GM23338 (cell line): ENCODE results near the gene ZNF860. TPM values are rescaled to one million over a fixed set of nuclear protein-coding genes. Genes with fewer than 3 reads are reported as not detected.
A peak's percentile ranks its signal among the peaks of the same experiment; 100 is the strongest.

Experiments used
- ATAC-seq: fragments of 200-7000 bp; cut with Tn5 transposase; 3 replicates; pipeline ENCODE4 v1.9.1; 2020
- DNase-seq: peaks from one replicate; pipeline ENCODE4 v3.0.0-alpha.2; 2015; ENCODE audit warnings: low spot score
- H2AFZ ChIP-seq: fragments of 200-600 bp; sonication (generic); 2 replicates; pipeline ENCODE4 v1.8.0; 2016; ENCODE audit warnings: antibody characterized with exemption, mild to moderate bottlenecking, moderate library complexity
- H3F3A ChIP-seq: fragments of 200-600 bp; sonication (generic); replicated peaks from 2 replicates; pipeline ENCODE4 v1.8.0; 2017; ENCODE audit warnings: antibody characterized with exemption, mixed run types, low read depth
- H3K27ac ChIP-seq: fragments of 200-600 bp; sonication (generic); 2 replicates; pipeline ENCODE4 v1.6.1; 2016; ENCODE audit warnings: low read depth
- H3K27me3 ChIP-seq: fragments of 200-600 bp; sonication (generic); 2 replicates; pipeline ENCODE4 v1.8.0; 2016; ENCODE audit warnings: mild to moderate bottlenecking, mixed run types, moderate library complexity; ENCODE audit not compliant: insufficient read depth
- H3K36me3 ChIP-seq: fragments of 200-600 bp; sonication (generic); 2 replicates; pipeline ENCODE4 v1.8.0; 2016; ENCODE audit warnings: mild to moderate bottlenecking; ENCODE audit not compliant: insufficient read depth
- H3K4me1 ChIP-seq: fragments of 200-600 bp; sonication (generic); 2 replicates; pipeline ENCODE4 v1.8.0; 2016; ENCODE audit warnings: mild to moderate bottlenecking, moderate library complexity; ENCODE audit not compliant: insufficient read depth
- H3K4me2 ChIP-seq: fragments of 200-600 bp; sonication (generic); 2 replicates; pipeline ENCODE4 v1.7.1; 2017; ENCODE audit warnings: mixed run types
- H3K4me3 ChIP-seq: fragments of 200-600 bp; sonication (generic); 2 replicates; pipeline ENCODE4 v1.6.1; 2016; ENCODE audit warnings: mixed run types
- H3K79me2 ChIP-seq: fragments of 200-600 bp; sonication (generic); replicated peaks from 2 replicates; pipeline ENCODE4 v1.8.0; 2017; ENCODE audit warnings: mild to moderate bottlenecking; ENCODE audit not compliant: insufficient read depth
- H3K9me2 ChIP-seq: fragments of 200-600 bp; sonication (generic); 2 replicates; pipeline ENCODE4 v1.8.0; 2017; ENCODE audit not compliant: insufficient read depth
- H4K20me1 ChIP-seq: fragments of 200-600 bp; sonication (generic); replicated peaks from 2 replicates; pipeline ENCODE4 v1.8.0; 2017; ENCODE audit warnings: mild to moderate bottlenecking; ENCODE audit not compliant: insufficient read depth
- H3K27ac Mint-ChIP-seq: 2 replicates; pipeline ENCODE4 v1.8.0; 2020; ENCODE audit warnings: inconsistent platforms, mild to moderate bottlenecking, moderate library complexity, mixed read lengths
- H3K27me3 Mint-ChIP-seq: 3 replicates; pipeline ENCODE4 v1.8.0; 2022; ENCODE audit warnings: low read depth, mild to moderate bottlenecking, moderate library complexity, mixed read lengths, inconsistent platforms; ENCODE audit not compliant: insufficient read depth, poor library complexity
- H3K36me3 Mint-ChIP-seq: 3 replicates; pipeline ENCODE4 v1.8.0; 2021; ENCODE audit warnings: low read depth, mild to moderate bottlenecking, inconsistent platforms, moderate library complexity, mixed read lengths
- H3K4me1 Mint-ChIP-seq: 3 replicates; pipeline ENCODE4 v1.8.0; 2020; ENCODE audit warnings: mild to moderate bottlenecking, inconsistent platforms, mixed read lengths
- H3K4me3 Mint-ChIP-seq: 3 replicates; pipeline ENCODE4 v1.8.0; 2021; ENCODE audit warnings: moderate library complexity, mild to moderate bottlenecking, inconsistent platforms, mixed read lengths
- H3K9me3 Mint-ChIP-seq: 3 replicates; pipeline ENCODE4 v1.8.0; 2020; ENCODE audit warnings: moderate library complexity, mild to moderate bottlenecking, inconsistent platforms, mixed read lengths
- CREB1 ChIP-seq: fragments of 250-450 bp; sonication (Bioruptor Pico); IDR thresholded peaks from 2 replicates; pipeline ENCODE4 v1.5.0; 2020; ENCODE audit warnings: low read depth, mild to moderate bottlenecking, moderate library complexity
- CTCF ChIP-seq, 2 experiments: fragments of 200-600 bp in 1 of 2; sonication (generic) in 1 of 2; conservative IDR thresholded peaks; 2 replicates each; pipeline versions ENCODE4 v1.5.1 to v1.6.1; 2016 to 2017; ENCODE audit warnings: antibody characterized with exemption in 2 of 2, low read depth in 2 of 2, mild to moderate bottlenecking in 2 of 2, moderate library complexity in 1 of 2
- EZH2phosphoT487 ChIP-seq: fragments of 200-600 bp; sonication (generic); IDR thresholded peaks from one replicate; pipeline ENCODE4 v1.8.1; 2018; ENCODE audit warnings: antibody characterized with exemption; ENCODE audit not compliant: unreplicated experiment
- JUNB ChIP-seq: IDR thresholded peaks from one replicate; pipeline ENCODE4 v1.6.1; 2016; ENCODE audit warnings: antibody characterized with exemption; ENCODE audit not compliant: unreplicated experiment
- NANOG ChIP-seq: IDR thresholded peaks from 2 replicates; pipeline ENCODE4 v1.6.1; 2016; ENCODE audit warnings: antibody characterized with exemption, borderline replicate concordance
- POLR2AphosphoS5 ChIP-seq: IDR thresholded peaks from 2 replicates; pipeline ENCODE4 v1.6.1; 2016; ENCODE audit warnings: antibody characterized with exemption, low read depth
- REST ChIP-seq: IDR thresholded peaks from one replicate; pipeline ENCODE4 v1.6.1; 2018; ENCODE audit warnings: antibody characterized with exemption; ENCODE audit not compliant: unreplicated experiment
- ZNF114 ChIP-seq: fragments of 250-450 bp; sonication (Bioruptor Pico); IDR thresholded peaks from 2 replicates; pipeline ENCODE4 v1.5.0; 2020; ENCODE audit warnings: mild to moderate bottlenecking, moderate library complexity
- ZNF331 ChIP-seq: fragments of 250-450 bp; sonication (Bioruptor Pico); IDR thresholded peaks from 2 replicates; pipeline ENCODE4 v1.5.0; 2020; ENCODE audit warnings: low read depth, mild to moderate bottlenecking, moderate library complexity
- ZNF462 ChIP-seq: fragments of 250-450 bp; sonication (Bioruptor Pico); IDR thresholded peaks from 2 replicates; pipeline ENCODE4 v1.5.0; 2020; ENCODE audit warnings: mild to moderate bottlenecking, moderate library complexity
- polyA plus RNA-seq: library from polyadenylated mRNA; unstranded; fragments of >200 nt; fragmentation: Nextera tagmentation; extraction: Ambion mirVana; gene quantifications from 2 replicates; pipeline ENCODE4 v1.2.1, GENCODE V29; 2016
- total RNA-seq: library from RNA; depleted of rRNA; stranded (reverse); fragments of >200 nt; shearing (Covaris generic); gene quantifications from 2 replicates; pipeline ENCODE4 v1.2.3, GENCODE V29; 2014

Gene ZNF860
- total and polyA plus RNA-seq, 2 experiments from 2014 or later: 5.2 to 12.4 TPM

GRCh38 chr3:31934018-31934417 is 47.5 kb upstream of the ZNF860 start (continued):
- no peak for TF ChIP-seq ZNF462
- no peak for TF ChIP-seq POLR2AphosphoS5
- TF ChIP-seq CREB1 (CRISPR knock-in tag): no peak
- TF ChIP-seq EZH2phosphoT487: no peak
- TF ChIP-seq REST: no peak

GRCh38 chr3:31934866-31935265 is 46.7 kb upstream of the ZNF860 start:
- Histone ChIP-seq H4K20me1 (no peaks in the 10 kb centered on the region), H3K79me2 (peaks cover 97% of the 10 kb centered on the region), H3K4me3 (no peak overlapping the region), H3K27ac (peak overlapping the region; percentile 72), H3K4me2 (peak overlapping the region; percentile 53; the same call in 1 of the 2 replicates), H2AFZ (no peak overlapping the region), H3K4me1 (peaks cover 43% of the 10 kb centered on the region), H3F3A (0 out of 2 replicates have a peak, but pooled peaks cover 3% of the 10 kb centered on the region), H3K27me3 (no peaks in the 10 kb centered on the region), H3K9me2 (peaks cover 10% of the 10 kb centered on the region; the same call in 1 of the 2 replicates), H3K36me3 (no peaks in the 10 kb centered on the region)
- ATAC-seq: peak; percentile 46
- H3K36me3 Mint-ChIP-seq: no peaks in the 10 kb centered on the region; the same call in 2 of the 3 replicates
- no peak overlapping the region for H3K4me3 Mint-ChIP-seq
- peaks cover 5% of the 10 kb centered on the region for H3K27me3 Mint-ChIP-seq
- H3K9me3 Mint-ChIP-seq: no peaks in the 10 kb centered on the region
- H3K27ac Mint-ChIP-seq: peak overlapping the region; percentile 61; the same call in 1 of the 2 replicates
- DNase-seq: peak; percentile 58
- H3K4me1 Mint-ChIP-seq: peaks cover 38% of the 10 kb centered on the region
- TF ChIP-seq CTCF (conservative IDR thresholded peaks at IDR 0.05; ENCODE audit: low read depth in 2 of 2) (no peak), ZNF114 (CRISPR knock-in tag) (no peak), JUNB (no peak), REST (no peak), EZH2phosphoT487 (no peak), ZNF331 (CRISPR knock-in tag) (no peak), POLR2AphosphoS5 (no peak), NANOG (no peak)
